Panc1 (cell line): Measurements from ENCODE around the gene DPEP1. TPM values are rescaled to one million over a fixed set of nuclear protein-coding genes. Genes with fewer than 3 reads are reported as not detected.

ENCODE experiments used
- ATAC-seq: fragments of 200-7000 bp; cut with Tn5 transposase; 2 replicates; pipeline ENCODE4 v1.9.1; 2020; ENCODE audit warnings: mild to moderate bottlenecking, moderate library complexity
- BruUV-seq: library from RNA; stranded (reverse); fragments of 400-500 nt; replicated peaks from 2 replicates; lab custom pipeline; 2021; lab: Mats Ljungman, UMichigan
- CTCF ChIA-PET: fragments of 300-600 bp; sonication (Branson Sonifier 250); formaldehyde crosslinking; loops from one replicate; lab custom pipeline; 2022; ENCODE audit warnings: antibody characterized with exemption; lab: Charles Lee
- POLR2A ChIA-PET: fragments of 300-600 bp; sonication (Branson Sonifier 250); formaldehyde crosslinking; loops from one replicate; lab custom pipeline; 2022; ENCODE audit warnings: antibody characterized with exemption; lab: Charles Lee
- DNase-seq: peaks from one replicate; pipeline ENCODE4 v3.0.0-alpha.2; 2010; ENCODE audit warnings: low read depth, low spot score
- H3K27ac ChIP-seq: 2 replicates; pipeline ENCODE4 v1.5.1; 2011; ENCODE audit warnings: mild to moderate bottlenecking, low read length, inconsistent platforms
- H3K27me3 ChIP-seq: fragments of 200-500 bp; sonication (Bioruptor generic); 2 replicates; pipeline ENCODE4 v1.6.0; 2014; ENCODE audit warnings: low read length, inconsistent platforms; ENCODE audit not compliant: control insufficient read depth, insufficient read depth
- H3K36me3 ChIP-seq: fragments of 200-500 bp; sonication (Bioruptor generic); 2 replicates; pipeline ENCODE4 v1.5.1; 2014; ENCODE audit warnings: inconsistent platforms, mild to moderate bottlenecking, low read length, moderate library complexity; ENCODE audit not compliant: control insufficient read depth, insufficient read depth
- H3K4me1 ChIP-seq: 2 replicates; pipeline ENCODE4 v1.5.1; 2011; ENCODE audit warnings: inconsistent platforms, mild to moderate bottlenecking, low read length, moderate library complexity; ENCODE audit not compliant: control insufficient read depth, insufficient read depth
- H3K4me3 ChIP-seq, 2 experiments: 2 replicates each; pipeline ENCODE4 v1.5.1; 2011 to 2012; ENCODE audit warnings: low read depth in 2 of 2, low read length in 2 of 2, mild to moderate bottlenecking in 2 of 2, inconsistent platforms in 1 of 2, moderate library complexity in 1 of 2
- H3K9me3 ChIP-seq: fragments of 200-500 bp; sonication (Bioruptor generic); 2 replicates; pipeline ENCODE4 v1.5.1; 2014; ENCODE audit warnings: low read depth, mild to moderate bottlenecking, inconsistent platforms, low read length, moderate library complexity; ENCODE audit not compliant: control insufficient read depth, insufficient read depth
- POLR2AphosphoS5 ChIP-seq: IDR thresholded peaks from 2 replicates; pipeline ENCODE4 v1.6.1; 2012; ENCODE audit warnings: mild to moderate bottlenecking, low read depth, low read length, moderate library complexity
- SIN3A ChIP-seq: IDR thresholded peaks from 2 replicates; pipeline ENCODE4 v1.6.1; 2012; ENCODE audit warnings: low read depth, mild to moderate bottlenecking, low read length, moderate library complexity, borderline replicate concordance; ENCODE audit not compliant: insufficient read depth
- TCF7L2 ChIP-seq: IDR thresholded peaks from 2 replicates; pipeline ENCODE4 v1.6.1; 2011; ENCODE audit warnings: mild to moderate bottlenecking, low read depth, low read length, inconsistent platforms
- in situ Hi-C: cut with HindIII; loops from 2 replicates; pipeline ENCODE4 v1.10.0; 2016; ENCODE audit warnings: low sequenced_read_pairs, low pct_unique_long_range_greater_than_20kb
- intact Hi-C: fragments of 100-400 bp; cut with micrococcal nuclease; formaldehyde crosslinking; loops from one replicate; pipeline ENCODE4 v1.10.0; 2022; ENCODE audit not compliant: unreplicated experiment
- total RNA-seq: library from RNA; stranded (reverse); gene quantifications from one replicate; pipeline ENCODE4 v1.2.1, GENCODE V29; 2021; ENCODE audit not compliant: unreplicated experiment
- TF ChIP-seq, protein P1 (sequence below), 2 experiments: IDR thresholded peaks; 2 replicates each; pipeline ENCODE4 v1.6.1; 2011 to 2012; ENCODE audit warnings: low read depth in 2 of 2, control low read depth in 1 of 2, low read length in 1 of 2, mild to moderate bottlenecking in 1 of 2, moderate library complexity in 1 of 2; ENCODE audit not compliant: insufficient read depth in 1 of 2
- TF ChIP-seq, protein P2 (sequence below): fragments of 450-650 bp; IDR thresholded peaks from 2 replicates; pipeline ENCODE4 v1.5.1; 2017; ENCODE audit warnings: mild to moderate bottlenecking

Gene DPEP1
- total RNA-seq, 1 experiment from 2014 or later: 0.18 TPM

DNA sequence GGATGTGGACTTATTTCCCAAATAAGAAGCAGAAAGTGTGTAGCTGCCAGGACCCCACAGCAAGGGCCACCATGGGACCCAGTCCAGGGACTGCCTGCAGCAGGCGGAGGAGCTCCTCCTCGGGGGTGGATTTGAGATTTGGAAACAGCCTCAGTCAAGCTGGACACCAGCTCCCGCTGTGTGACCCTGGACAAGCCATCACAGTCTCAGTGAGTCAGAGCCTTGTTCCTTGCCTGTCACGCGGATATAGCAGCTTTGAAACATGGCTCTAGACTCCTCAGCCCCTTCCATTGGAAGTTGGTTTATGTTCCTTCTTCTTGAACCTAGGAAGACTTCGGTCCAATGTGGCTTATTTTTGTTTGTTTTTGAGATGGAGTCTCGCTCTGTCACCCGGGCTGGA is 12.5 kb upstream of the DPEP1 start:
- ChIA-PET POLR2A (interaction anchor here (0.6 to 1.0 kb wide), 2 partner anchors 9 to 56 kb away, joined by 5 to 9 read pairs; partner anchors contain the start of genes CHMP1A and SPATA33), CTCF (no interaction called here)
- in situ Hi-C loops (no loop called here), intact Hi-C loops (loop anchor here (5.0 kb wide), 1 partner anchor 41 kb away; no protein-coding TSS in a partner anchor)
- Histone ChIP-seq H3K27me3 (no peaks in the 10 kb centered on the region), H3K36me3 (no peaks in the 10 kb centered on the region), H3K9me3 (no peaks in the 10 kb centered on the region), H3K4me1 (peaks cover 6% of the 10 kb centered on the region), H3K27ac (no peak overlapping the region), H3K4me3 (no peak overlapping the region)
- 0 out of 2 replicates have a peak, but pooled peaks have one; percentile 32 for ATAC-seq
- BruUV-seq: no TSS peak
- TF ChIP-seq, protein P1, sequence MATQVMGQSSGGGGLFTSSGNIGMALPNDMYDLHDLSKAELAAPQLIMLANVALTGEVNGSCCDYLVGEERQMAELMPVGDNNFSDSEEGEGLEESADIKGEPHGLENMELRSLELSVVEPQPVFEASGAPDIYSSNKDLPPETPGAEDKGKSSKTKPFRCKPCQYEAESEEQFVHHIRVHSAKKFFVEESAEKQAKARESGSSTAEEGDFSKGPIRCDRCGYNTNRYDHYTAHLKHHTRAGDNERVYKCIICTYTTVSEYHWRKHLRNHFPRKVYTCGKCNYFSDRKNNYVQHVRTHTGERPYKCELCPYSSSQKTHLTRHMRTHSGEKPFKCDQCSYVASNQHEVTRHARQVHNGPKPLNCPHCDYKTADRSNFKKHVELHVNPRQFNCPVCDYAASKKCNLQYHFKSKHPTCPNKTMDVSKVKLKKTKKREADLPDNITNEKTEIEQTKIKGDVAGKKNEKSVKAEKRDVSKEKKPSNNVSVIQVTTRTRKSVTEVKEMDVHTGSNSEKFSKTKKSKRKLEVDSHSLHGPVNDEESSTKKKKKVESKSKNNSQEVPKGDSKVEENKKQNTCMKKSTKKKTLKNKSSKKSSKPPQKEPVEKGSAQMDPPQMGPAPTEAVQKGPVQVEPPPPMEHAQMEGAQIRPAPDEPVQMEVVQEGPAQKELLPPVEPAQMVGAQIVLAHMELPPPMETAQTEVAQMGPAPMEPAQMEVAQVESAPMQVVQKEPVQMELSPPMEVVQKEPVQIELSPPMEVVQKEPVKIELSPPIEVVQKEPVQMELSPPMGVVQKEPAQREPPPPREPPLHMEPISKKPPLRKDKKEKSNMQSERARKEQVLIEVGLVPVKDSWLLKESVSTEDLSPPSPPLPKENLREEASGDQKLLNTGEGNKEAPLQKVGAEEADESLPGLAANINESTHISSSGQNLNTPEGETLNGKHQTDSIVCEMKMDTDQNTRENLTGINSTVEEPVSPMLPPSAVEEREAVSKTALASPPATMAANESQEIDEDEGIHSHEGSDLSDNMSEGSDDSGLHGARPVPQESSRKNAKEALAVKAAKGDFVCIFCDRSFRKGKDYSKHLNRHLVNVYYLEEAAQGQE (IDR thresholded peaks at IDR 0.05; ENCODE audit: insufficient read depth in 1 of 2, low read depth in 2 of 2, low read length in 1 of 2): no peak
- TF ChIP-seq, protein P2, sequence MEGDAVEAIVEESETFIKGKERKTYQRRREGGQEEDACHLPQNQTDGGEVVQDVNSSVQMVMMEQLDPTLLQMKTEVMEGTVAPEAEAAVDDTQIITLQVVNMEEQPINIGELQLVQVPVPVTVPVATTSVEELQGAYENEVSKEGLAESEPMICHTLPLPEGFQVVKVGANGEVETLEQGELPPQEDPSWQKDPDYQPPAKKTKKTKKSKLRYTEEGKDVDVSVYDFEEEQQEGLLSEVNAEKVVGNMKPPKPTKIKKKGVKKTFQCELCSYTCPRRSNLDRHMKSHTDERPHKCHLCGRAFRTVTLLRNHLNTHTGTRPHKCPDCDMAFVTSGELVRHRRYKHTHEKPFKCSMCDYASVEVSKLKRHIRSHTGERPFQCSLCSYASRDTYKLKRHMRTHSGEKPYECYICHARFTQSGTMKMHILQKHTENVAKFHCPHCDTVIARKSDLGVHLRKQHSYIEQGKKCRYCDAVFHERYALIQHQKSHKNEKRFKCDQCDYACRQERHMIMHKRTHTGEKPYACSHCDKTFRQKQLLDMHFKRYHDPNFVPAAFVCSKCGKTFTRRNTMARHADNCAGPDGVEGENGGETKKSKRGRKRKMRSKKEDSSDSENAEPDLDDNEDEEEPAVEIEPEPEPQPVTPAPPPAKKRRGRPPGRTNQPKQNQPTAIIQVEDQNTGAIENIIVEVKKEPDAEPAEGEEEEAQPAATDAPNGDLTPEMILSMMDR: no peak
- TF ChIP-seq POLR2AphosphoS5 (no peak), TCF7L2 (no peak), SIN3A (no peak)
- no peak for DNase-seq

DNA sequence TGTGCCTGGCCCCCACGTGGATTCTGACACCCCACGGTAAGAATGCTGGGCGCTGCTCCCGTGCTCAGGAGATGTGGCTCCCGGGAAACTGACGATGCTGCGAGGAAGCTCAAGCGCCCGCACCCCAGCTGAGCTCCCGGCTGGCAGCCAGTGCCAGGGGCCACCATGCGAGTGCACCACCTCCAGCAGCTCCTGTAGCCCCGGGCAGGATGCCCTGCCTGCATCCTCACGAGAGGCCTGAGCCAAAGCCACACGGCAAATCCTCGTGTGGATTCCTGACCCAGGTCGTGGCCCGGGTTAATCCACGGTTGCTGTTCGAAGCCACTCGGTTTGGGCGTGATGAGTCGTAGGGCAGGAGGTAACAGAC is 11.6 kb upstream of the DPEP1 start:
- intact Hi-C loops (loop anchor here (5.0 kb wide), 1 partner anchor 40 kb away; no protein-coding TSS in a partner anchor), in situ Hi-C loops (no loop called here)
- Histone ChIP-seq H3K4me3 (no peak overlapping the region), H3K27me3 (no peaks in the 10 kb centered on the region), H3K27ac (peak overlapping the region; percentile 34), H3K36me3 (no peaks in the 10 kb centered on the region), H3K4me1 (peaks cover 6% of the 10 kb centered on the region), H3K9me3 (no peaks in the 10 kb centered on the region)
- DNase-seq (no peak), ATAC-seq (no peak; the same call in 1 of the 2 replicates)
- CTCF ChIA-PET: interaction anchor here (0.7 to 1.6 kb wide), 2 partner anchors 13 to 38 kb away, joined by 6 to 8 read pairs; no protein-coding TSS in a partner anchor
- POLR2A ChIA-PET: no interaction called here
- BruUV-seq: no TSS peak
- TF ChIP-seq, protein P2: no peak
- TF ChIP-seq POLR2AphosphoS5 (no peak), SIN3A (no peak)
